Cardiac muscle cell (in vitro differentiated cells and primary cell): ENCODE data around the gene EFHC2. TPM values are rescaled to one million over a fixed set of nuclear protein-coding genes. Genes with fewer than 3 reads are reported as not detected.

ENCODE experiments used
- DNase-seq, 2 donors: peaks; one replicate each; pipeline versions ENCODE4 v3.0.0 to v3.0.0-alpha.2; 2010 to 2017; ENCODE audit warnings: low read depth in 1 of 2, low spot score in 1 of 2
- H3K27ac ChIP-seq: fragments of 200-600 bp; sonication (generic); 2 replicates; pipeline ENCODE4 v1.5.1; 2016
- H3K27me3 ChIP-seq: fragments of 200-600 bp; sonication (generic); 2 replicates; pipeline ENCODE4 v1.6.0; 2016; ENCODE audit warnings: control low read depth
- H3K36me3 ChIP-seq: fragments of 200-600 bp; sonication (generic); 2 replicates; pipeline ENCODE4 v1.5.1; 2016; ENCODE audit warnings: control low read depth
- H3K4me1 ChIP-seq: fragments of 200-600 bp; sonication (generic); 2 replicates; pipeline ENCODE4 v1.8.1; 2017; ENCODE audit warnings: low read depth, mild to moderate bottlenecking, mixed run types
- H3K4me3 ChIP-seq: fragments of 200-600 bp; sonication (generic); 2 replicates; pipeline ENCODE4 v1.5.1; 2016; ENCODE audit warnings: mild to moderate bottlenecking
- H3K9me3 ChIP-seq: fragments of 200-600 bp; sonication (generic); 2 replicates; pipeline ENCODE4 v1.5.1; 2017; ENCODE audit warnings: low read depth, mild to moderate bottlenecking, control low read depth
- CTCF ChIP-seq: IDR thresholded peaks from 2 replicates; pipeline ENCODE4 v1.5.1; 2012; ENCODE audit warnings: low read depth, mild to moderate bottlenecking, low read length
- polyA plus RNA-seq: library from polyadenylated mRNA; unstranded; fragments of >200 nt; fragmentation: Nextera tagmentation; extraction: Ambion mirVana; gene quantifications from 2 replicates; pipeline ENCODE4 v1.2.1, GENCODE V29; 2016
- total RNA-seq: library from RNA; depleted of rRNA; stranded (reverse); fragments of >200 nt; gene quantifications from 2 replicates; pipeline ENCODE4 v1.2.3, GENCODE V29; 2016

Gene EFHC2
- total and polyA plus RNA-seq, 2 experiments from 2014 or later = 3.8 to 6.5 TPM

- Histone ChIP-seq H3K36me3 (no peaks in the 10 kb centered on the region), H3K4me3 (no peak overlapping the region), H3K4me1 (no peaks in the 10 kb centered on the region), H3K27me3 (no peaks in the 10 kb centered on the region), H3K27ac (no peak overlapping the region), H3K9me3 (no peaks in the 10 kb centered on the region)
- DNase-seq = peak in 1 of 2 donors; percentile 6
- TF ChIP-seq CTCF = no peak
These were observed 6.1 kb upstream of the EFHC2 start for GRCh38 chrX:44349561-44349960.

- peak in 1 of 2 donors; percentile 9 for DNase-seq
- Histone ChIP-seq H3K4me3 (no peak overlapping the region), H3K27me3 (no peaks in the 10 kb centered on the region), H3K9me3 (no peaks in the 10 kb centered on the region), H3K27ac (no peak overlapping the region), H3K36me3 (no peaks in the 10 kb centered on the region), H3K4me1 (no peaks in the 10 kb centered on the region)
- TF ChIP-seq CTCF = no peak
These were observed 1.2 kb upstream of the EFHC2 start for GRCh38 chrX:44344687-44345086.

- H3K9me3 ChIP-seq = no peaks in the 10 kb centered on the region
- TF ChIP-seq CTCF = no peak
- H3K36me3 ChIP-seq = no peaks in the 10 kb centered on the region
- no peak for DNase-seq
- H3K4me3 ChIP-seq = no peak overlapping the region
- no peak overlapping the region for H3K27ac ChIP-seq
- H3K4me1 ChIP-seq = no peaks in the 10 kb centered on the region
- H3K27me3 ChIP-seq = no peaks in the 10 kb centered on the region
These were observed 722 bp upstream of the EFHC2 start for GRCh38 chrX:44344194-44344593.

GRCh38 chrX:44342866-44343265 is 606 bp downstream of the EFHC2 start:
- H3K9me3 ChIP-seq = no peaks in the 10 kb centered on the region
- TF ChIP-seq CTCF = no peak
- no peaks in the 10 kb centered on the region for H3K27me3 ChIP-seq
- no peaks in the 10 kb centered on the region for H3K4me1 ChIP-seq
- peak overlapping the region; percentile 9 for H3K4me3 ChIP-seq
- no peak for DNase-seq
- no peak overlapping the region for H3K27ac ChIP-seq
- H3K36me3 ChIP-seq = no peaks in the 10 kb centered on the region

- H3K36me3 ChIP-seq = no peaks in the 10 kb centered on the region
- no peaks in the 10 kb centered on the region for H3K27me3 ChIP-seq
- DNase-seq = no peak
- no peak overlapping the region for H3K4me3 ChIP-seq
- no peak overlapping the region for H3K27ac ChIP-seq
- TF ChIP-seq CTCF = no peak
- H3K9me3 ChIP-seq = no peaks in the 10 kb centered on the region
- H3K4me1 ChIP-seq = no peaks in the 10 kb centered on the region
These were observed 5.1 kb downstream of the EFHC2 start for GRCh38 chrX:44338361-44338760.

- no peak for DNase-seq
- H3K4me3 ChIP-seq = no peak overlapping the region
- H3K27me3 ChIP-seq = no peaks in the 10 kb centered on the region
- H3K36me3 ChIP-seq = no peaks in the 10 kb centered on the region
- H3K27ac ChIP-seq = no peak overlapping the region
- peaks cover 3% of the 10 kb centered on the region for H3K9me3 ChIP-seq
- no peaks in the 10 kb centered on the region for H3K4me1 ChIP-seq
- no peak for TF ChIP-seq CTCF
These were observed 11.0 kb downstream of the EFHC2 start for GRCh38 chrX:44332437-44332836.
